Activated CD4-positive, alpha-beta T cell treated with anti-CD3 and anti-CD28 coated beads, Interleukin-2, amount 50 U/mL, for 16 hours (primary cell): ENCODE results near the gene HTR2C.
"Not testable (repeated sequence)": the region's sequence is repeated elsewhere in the genome, so short reads cannot be mapped to it uniquely, and the experiment has no call there.

Experiments used
- DNase-seq: peaks from one replicate; pipeline ENCODE4 v3.0.0-alpha.2; 2020

HTR2C gene

GRCh38 chrX:114583646-114584374 is at the start of gene HTR2C:
TSS of gene HTR2C (plus strand) at chrX:114584086. CDS start at chrX:114726937, 142,851 bp downstream.
- DNase-seq, result no peak

DNA sequence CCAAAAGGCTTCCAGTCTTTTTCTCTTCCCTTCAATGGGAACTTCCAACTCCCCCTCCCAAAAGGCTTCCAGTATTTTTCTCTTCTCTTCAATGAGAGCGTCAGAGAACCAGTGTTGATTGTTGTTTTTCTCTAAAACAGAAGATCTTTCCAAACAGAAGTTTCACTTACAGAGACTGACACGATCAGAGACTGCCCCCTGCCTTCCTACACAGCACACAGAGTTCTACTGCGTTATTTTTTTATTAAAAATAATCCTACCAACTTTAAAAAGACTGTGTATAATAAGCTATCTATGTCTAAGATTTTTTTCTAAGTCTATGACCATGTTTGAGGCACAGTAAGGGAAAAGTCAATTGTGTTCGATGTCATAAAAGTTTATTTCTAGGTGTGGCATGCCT is 3.5 kb upstream of the HTR2C start:
- DNase-seq, result no peak

GRCh38 chrX:114581528-114582263 is 2.2 kb upstream of the HTR2C start:
- no peak for DNase-seq

- no peak for DNase-seq
Observed at GRCh38 chrX:114582264-114582632, 1.6 kb upstream of the HTR2C start.

GRCh38 chrX:114582698-114583395 is 1.0 kb upstream of the HTR2C start:
- no peak for DNase-seq

- no peak for DNase-seq
Observed at GRCh38 chrX:114584375-114584943, 573 bp downstream of the HTR2C start.

DNA sequence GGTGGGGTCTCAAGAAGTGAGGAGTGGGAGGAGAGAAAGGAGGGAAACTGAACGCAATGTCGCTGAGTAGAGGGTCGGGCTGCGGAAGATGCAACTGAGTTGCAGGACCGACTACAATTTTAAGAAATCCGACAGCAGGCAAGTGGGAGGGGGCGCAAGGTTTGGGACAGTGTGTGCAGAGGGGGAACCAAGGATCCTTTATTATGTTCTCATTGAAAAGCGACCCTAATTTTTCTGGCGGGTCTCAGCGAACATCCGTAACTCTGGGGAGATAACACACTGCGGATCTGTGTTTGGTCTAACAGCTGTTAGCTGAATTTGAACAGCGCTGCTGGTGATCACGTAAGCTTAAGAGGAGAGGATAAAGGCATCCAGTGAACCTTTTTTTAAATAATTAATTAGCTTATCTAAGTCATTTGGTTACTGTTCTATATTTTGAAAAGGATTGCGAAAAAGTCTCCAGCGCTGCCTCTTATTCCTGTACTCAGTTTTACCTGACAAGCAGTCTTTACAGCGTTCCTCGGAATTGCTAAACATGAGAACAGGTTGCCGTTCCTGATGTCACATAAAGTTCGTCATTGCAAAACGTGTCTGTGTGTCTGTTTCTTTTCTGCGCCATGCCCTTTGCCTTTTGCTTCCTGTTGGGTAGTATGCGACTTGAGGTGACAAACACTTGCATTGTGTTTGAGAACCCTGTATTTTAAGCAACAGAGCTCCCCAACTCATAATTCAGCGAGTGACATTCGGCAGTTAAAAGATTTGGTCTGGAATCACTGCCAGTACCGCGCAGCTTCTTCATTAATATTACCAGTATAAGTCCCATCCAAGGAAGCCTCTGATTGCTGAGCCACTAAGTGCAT is 1.3 kb downstream of the HTR2C start:
- no peak for DNase-seq

DNA sequence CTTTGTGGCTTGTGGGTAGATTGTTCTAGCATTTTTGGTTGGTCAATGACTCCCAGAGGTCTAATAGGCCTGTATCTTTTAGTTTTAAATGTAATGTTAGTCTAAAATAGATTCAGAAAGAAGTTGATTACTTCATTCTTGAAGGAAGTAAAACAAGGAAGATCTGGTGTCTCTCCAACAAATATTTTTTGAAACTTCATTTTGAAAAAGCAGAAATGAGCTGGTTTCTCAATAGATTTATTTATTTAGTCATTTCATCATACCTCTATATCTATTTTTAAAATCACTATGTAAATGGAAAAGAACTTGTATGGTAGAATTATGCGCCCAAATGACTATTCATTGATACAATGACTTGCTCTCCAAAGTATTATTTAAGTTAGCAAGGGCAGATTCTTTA is 7.2 kb downstream of the HTR2C start:
- DNase-seq, result no peak

GRCh38 chrX:114599305-114599704 is 15.4 kb downstream of the HTR2C start:
- no peak for DNase-seq

GRCh38 chrX:114599911-114600310 is 16.0 kb downstream of the HTR2C start:
- no peak for DNase-seq

- not testable (repeated sequence) for DNase-seq
Observed at GRCh38 chrX:114606619-114607018, 22.7 kb downstream of the HTR2C start.

DNA sequence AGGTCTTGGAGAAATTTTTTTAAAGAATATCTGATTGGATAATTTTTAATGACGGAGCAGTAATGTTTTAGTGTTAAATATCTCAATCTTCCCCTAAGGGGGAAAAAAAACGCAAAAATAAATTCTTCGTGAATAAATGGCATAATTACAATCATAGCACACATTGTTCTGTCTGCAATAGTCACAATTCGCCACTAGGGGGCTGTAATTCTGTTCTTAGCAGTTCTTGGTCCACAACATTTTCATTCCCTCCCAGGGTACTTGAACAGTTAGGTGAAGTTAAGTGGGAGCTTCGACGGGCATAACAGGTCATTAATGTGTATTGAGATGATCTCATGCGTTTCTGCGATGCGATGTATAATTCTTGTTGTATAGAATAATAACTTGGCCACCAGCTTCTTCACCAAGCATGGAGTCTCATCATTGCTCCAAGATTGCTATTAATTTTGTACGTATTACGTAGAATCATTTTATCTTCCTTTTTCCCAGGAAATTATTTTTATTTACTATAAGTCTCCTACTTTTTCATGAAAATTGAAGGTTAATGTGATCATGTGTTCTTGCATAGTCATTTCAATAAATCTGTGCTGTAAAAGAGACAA is 27.2 kb downstream of the HTR2C start:
- peak; percentile 41 for DNase-seq

GRCh38 chrX:114615765-114616164 is 31.9 kb downstream of the HTR2C start:
- no peak for DNase-seq

GRCh38 chrX:114619874-114620273 is 36.0 kb downstream of the HTR2C start:
- no peak for DNase-seq

GRCh38 chrX:114626323-114626722 is 42.4 kb downstream of the HTR2C start:
- DNase-seq, result no peak

GRCh38 chrX:114635986-114636385 is 52.1 kb downstream of the HTR2C start:
- no peak for DNase-seq

- DNase-seq, result no peak
Observed at GRCh38 chrX:114650351-114650750, 66.5 kb downstream of the HTR2C start.

DNA sequence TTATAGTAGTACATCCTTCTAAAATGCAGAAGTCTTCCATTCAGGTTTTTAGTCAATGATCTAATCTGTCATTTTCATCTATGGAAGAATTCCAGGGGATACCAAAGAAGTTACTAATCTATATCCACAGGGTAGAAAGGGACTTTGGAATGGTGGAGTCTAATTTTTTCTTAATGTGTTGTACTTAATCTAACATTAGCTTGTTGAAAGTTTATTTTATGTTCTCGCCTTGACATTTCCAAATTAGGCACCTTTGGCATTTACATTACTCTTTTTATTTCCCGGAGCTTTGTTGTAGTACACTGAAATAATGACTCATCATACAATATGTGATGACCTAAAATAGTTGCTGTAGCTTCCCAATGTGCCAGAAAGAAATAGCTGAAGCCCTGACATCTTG is 91.5 kb downstream of the HTR2C start:
- no peak for DNase-seq

GRCh38 chrX:114700533-114700932 is 116.6 kb downstream of the HTR2C start:
- DNase-seq, result not testable (repeated sequence)

DNA sequence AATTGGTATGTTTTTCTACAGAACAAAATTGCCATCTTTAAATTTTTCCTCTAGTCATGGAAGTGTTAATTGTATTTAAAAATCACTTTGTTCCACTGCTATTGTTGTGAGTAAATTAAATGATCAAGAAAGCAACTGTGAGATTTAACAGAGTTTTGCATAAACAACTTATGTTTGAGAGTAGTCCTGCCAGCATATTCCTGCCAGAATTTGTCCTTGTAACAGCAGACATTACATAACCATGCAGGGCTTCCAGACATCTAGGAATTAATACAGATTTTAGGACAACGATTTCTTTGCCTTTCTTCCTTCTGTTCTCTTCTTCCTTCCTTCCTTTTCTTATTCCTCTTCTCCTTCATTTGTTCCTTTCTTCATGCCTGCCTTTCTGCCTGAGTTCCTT is 125.5 kb downstream of the HTR2C start:
- DNase-seq, result no peak

GRCh38 chrX:114710571-114710970 is 126.7 kb downstream of the HTR2C start:
- no peak for DNase-seq

DNA sequence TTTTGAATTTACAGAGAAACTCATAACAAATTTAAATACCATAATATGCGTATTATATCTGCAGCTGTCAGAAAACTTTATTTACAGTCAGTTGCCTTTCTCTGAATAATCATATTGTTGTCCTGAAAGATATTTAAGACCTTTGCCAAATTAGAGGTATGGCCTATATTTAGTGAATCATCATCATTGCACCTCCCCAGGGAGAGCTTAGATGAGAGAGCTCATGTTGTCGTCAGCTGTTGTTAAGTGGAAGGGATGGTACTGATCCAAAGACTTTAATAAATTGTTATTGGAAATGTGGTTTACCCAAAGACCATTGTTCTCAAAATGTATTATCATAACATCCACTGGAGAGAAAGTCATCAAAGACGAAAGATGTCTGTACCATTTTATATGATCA is 128.6 kb downstream of the HTR2C start:
- no peak for DNase-seq
